ENCODE data around the gene CBLB.

Gene CBLB

DNA sequence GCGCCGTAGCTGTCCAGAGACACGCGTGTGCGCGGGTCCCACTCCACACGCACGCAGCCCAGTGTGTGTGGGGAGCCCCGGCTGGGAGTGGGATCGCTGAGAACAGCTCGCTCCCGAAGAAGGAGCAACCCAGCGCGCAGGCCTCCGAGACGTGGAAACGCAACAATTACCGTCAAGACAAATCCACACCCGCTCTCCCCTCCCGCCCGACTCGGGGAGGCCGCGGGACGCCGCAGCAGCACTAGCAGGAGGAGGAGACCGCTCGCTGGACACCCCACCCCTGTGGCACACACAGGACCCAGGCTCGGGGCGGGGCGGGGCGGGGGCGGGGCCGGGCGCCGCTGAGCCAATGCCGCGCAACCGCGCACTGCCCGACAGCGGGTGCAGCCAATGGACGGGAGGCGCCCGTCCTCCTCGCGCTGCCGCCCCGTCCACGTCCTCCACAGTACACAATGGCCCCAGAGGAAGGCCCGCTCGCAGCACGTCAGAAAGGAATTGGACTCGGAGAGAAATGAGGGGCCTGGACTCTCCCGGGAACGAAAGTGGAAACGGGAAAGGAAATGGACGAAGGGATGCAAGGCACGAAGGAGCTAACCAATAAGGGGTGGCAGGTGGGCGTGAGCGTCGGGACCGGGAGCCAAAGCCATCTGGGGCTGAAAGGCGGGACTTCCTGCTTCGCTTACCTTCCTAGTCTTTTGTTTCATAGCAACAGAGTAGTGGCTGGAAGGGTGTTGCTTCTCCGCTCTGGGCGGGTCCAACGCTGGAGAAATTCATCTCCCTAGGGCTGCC is at the start of gene CBLB:
Gene CBLB (minus strand): TSS at position 271 of the 789 bp plus-strand sequence. CDS start 1,435 bp downstream, outside the sequence.
- DNase-seq = peak; percentile 93

DNA sequence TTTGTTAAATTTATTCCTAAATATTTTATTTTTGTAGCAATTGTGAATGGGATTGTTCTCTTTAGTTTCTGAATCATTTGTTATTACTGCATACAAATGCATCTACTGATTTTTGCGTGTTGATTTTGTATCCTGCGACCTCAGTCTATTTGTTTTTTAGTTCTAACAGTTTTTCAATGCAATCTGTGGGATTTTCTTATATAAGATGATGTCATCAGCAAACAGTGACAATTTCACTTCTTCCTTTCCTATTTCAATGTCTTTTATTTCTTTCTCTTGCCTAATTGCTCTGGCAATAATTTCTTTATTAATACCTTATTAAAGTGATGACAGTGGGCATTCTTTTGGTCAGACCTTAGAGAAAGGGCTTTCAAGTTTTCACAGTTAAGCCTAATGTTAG is 48.0 kb upstream of the CBLB start:
- no peak for DNase-seq

DNA sequence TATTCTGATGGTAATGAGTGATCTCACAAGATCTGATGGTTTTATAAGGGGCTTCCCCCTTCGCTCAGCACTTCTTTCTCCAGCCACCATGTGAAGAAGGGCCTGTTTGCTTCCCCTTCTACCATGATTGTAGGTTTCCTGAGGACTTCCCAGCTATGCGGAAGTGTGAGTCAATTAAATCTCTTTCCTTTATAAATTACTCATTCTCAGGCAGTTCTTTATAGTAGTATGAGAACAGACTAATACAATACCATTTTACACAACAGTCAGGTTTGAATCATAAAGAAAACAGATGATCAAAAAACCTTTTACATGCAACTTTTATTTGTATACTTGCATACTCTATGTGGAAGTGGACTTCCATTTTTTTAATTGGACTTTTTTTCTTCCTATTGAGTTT is 46.7 kb upstream of the CBLB start:
- no peak for DNase-seq

- no peak for DNase-seq
Observed at GRCh38 chr3:105913616-105914015, 44.8 kb upstream of the CBLB start.

GRCh38 chr3:105912891-105913290 is 44.1 kb upstream of the CBLB start:
- no peak for DNase-seq

DNA sequence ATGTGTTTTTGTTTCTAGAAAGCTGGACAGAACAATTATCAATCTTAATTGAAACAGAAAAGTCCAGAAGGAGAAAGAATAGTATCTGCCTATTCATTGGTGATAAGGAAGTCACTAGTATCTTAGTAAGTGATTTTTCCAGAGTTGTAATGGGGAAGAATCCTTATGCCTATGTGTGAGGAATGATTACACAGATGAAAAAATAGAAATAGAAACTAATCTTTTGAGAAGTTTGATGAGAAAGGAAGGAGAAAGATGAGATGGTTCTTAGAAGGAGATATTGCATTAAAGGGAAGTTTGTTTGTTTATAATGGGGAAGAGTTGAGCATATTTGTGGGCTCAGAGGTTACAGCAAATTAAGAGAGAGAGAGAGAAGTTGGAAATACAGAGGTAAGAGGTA is 42.7 kb upstream of the CBLB start:
- no peak for DNase-seq

GRCh38 chr3:105907777-105908176 is 39.0 kb upstream of the CBLB start:
- no peak for DNase-seq

GRCh38 chr3:105906836-105907235 is 38.0 kb upstream of the CBLB start:
- no peak for DNase-seq

GRCh38 chr3:105906345-105906744 is 37.5 kb upstream of the CBLB start:
- no peak for DNase-seq

GRCh38 chr3:105905328-105905727 is 36.5 kb upstream of the CBLB start:
- no peak for DNase-seq

GRCh38 chr3:105904678-105905284 is 36.0 kb upstream of the CBLB start:
- DNase-seq = no peak

- no peak for DNase-seq
Observed at GRCh38 chr3:105904251-105904650, 35.4 kb upstream of the CBLB start.

- DNase-seq = no peak
Observed at GRCh38 chr3:105899516-105899915, 30.7 kb upstream of the CBLB start.

- DNase-seq = no peak
Observed at GRCh38 chr3:105891101-105891500, 22.3 kb upstream of the CBLB start.

DNA sequence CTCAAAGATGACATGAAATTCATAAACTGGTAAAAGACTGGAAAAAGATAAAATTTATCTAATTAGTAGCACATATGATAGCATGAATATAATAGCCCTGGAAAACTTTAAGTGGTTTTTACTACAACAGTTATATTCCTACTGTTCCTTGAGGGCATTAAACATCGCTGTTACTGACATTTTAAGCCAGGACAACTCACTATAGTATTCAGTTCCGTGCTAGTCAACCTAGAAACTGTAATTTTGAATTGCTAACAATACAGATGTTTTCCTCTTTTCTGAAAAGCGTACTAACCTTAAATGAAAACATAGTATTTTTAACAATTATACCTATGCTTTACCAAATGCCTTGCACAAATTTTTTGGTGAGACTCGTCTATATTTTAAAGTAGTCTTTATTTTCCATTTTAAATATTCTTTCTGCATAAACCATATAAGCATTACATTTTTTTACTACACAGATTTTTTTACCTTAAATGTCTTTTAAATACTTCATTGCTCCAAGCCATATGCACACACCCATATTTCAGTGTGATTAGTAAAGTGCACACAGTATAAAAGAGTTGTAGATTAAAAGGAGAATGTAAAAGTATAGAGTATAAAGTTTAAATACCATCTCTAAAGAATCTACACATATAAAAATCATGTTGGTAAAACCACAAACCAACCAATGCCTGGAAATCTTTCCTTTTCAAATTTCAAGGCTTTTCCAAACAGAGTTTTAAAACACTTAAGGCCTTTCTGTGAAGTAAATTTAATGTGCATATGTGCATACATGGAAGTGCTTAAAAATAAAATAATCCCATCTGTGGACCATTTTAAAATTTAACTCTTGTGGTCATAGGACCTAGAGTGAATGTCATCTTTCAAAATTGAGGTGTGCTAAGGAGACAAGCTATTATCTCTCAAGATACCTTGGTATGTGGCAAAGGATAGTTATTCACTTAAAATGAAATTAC is 20.1 kb upstream of the CBLB start:
- DNase-seq = no peak

- peak; percentile 55 for DNase-seq
Observed at GRCh38 chr3:105885256-105885655, 16.4 kb upstream of the CBLB start.

- DNase-seq = no peak
Observed at GRCh38 chr3:105883798-105884377, 15.1 kb upstream of the CBLB start.

GRCh38 chr3:105880681-105881290 is 12.0 kb upstream of the CBLB start:
- DNase-seq = no peak

- no peak for DNase-seq
Observed at GRCh38 chr3:105878061-105878460, 9.2 kb upstream of the CBLB start.

DNA sequence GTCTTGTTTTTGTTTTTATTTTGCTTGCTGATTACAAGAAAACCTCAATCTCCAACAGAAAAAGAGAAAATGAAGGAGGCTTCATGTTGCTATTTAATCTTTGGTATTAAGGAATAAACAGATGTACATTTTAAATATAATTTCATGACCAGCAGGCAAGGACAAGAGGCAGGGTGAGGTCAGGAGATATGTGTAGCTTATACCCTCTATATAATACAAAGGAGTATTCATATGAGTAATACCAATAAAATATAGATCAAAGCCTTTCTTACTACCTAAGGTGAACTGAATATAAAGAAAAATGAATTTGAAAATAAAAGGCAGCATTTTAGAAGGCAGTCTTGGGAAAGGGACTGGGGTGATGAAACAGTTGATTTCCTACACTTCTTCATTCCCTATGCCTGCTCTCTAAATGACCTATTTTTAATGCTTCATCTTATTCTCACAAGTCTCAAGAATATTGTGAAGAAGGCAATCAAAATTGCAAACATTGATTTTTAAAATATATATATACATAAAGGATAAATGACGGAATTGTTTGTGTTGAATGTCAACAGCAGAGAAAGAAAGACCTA is 8.6 kb upstream of the CBLB start:
- DNase-seq = no peak

GRCh38 chr3:105876780-105877327 is 8.0 kb upstream of the CBLB start:
- no peak for DNase-seq
